ENCODE results near the gene ARHGAP10.
A peak's percentile ranks its signal among the peaks of the same experiment; 100 is the strongest.

ARHGAP10 gene

GRCh38 chr4:147839200-147839599, 107.3 kb downstream of the ARHGAP10 start:
- ChIA-PET CTCF (interaction anchor here (1.1 to 16.9 kb wide), 3 partner anchors 25 to 243 kb away, joined by 3 to 210 read pairs (median 4); no protein-coding TSS in a partner anchor), POLR2A (no interaction called here)
- DNase-seq (ENCODE audit: extremely low spot score): no peak
- TF ChIP-seq CTCF (IDR thresholded peaks at IDR 0.05; ENCODE audit: control extremely low read depth, extremely low read depth, low read depth, missing control alignments): no peak

GRCh38 chr4:147839663-147840062, 107.8 kb downstream of the ARHGAP10 start:
- DNase-seq (ENCODE audit: extremely low spot score): no peak
- TF ChIP-seq CTCF (IDR thresholded peaks at IDR 0.05; ENCODE audit: control extremely low read depth, extremely low read depth, low read depth, missing control alignments): no peak
- ChIA-PET POLR2A (no interaction called here), CTCF (interaction anchor here (0.8 to 16.9 kb wide), 8 partner anchors 18 to 243 kb away, joined by 3 to 210 read pairs (median 4); no protein-coding TSS in a partner anchor)

GRCh38 chr4:147840838-147841738, 109.2 kb downstream of the ARHGAP10 start:
- ChIA-PET POLR2A (no interaction called here), CTCF (interaction anchor here (1.2 to 16.9 kb wide), 7 partner anchors 9 to 158 kb away, joined by 3 to 210 read pairs (median 5); partner anchors contain the start of gene PRMT9)
- no peak for TF ChIP-seq CTCF (IDR thresholded peaks at IDR 0.05; ENCODE audit: control extremely low read depth, extremely low read depth, low read depth, missing control alignments)
- DNase-seq (ENCODE audit: extremely low spot score): no peak

- DNase-seq (ENCODE audit: extremely low spot score): no peak
- TF ChIP-seq CTCF (IDR thresholded peaks at IDR 0.05; ENCODE audit: control extremely low read depth, extremely low read depth, low read depth, missing control alignments): no peak
- CTCF ChIA-PET: interaction anchor here (0.9 to 16.9 kb wide), 5 partner anchors 8 to 115 kb away, joined by 3 to 210 read pairs (median 8); no protein-coding TSS in a partner anchor
- POLR2A ChIA-PET: interaction anchor here (1.3 kb wide), 1 partner anchor 12 kb away, joined by 3 read pairs; no protein-coding TSS in a partner anchor
Measured at GRCh38 chr4:147842573-147842972, 110.7 kb downstream of the ARHGAP10 start.

GRCh38 chr4:147843162-147843561, 111.3 kb downstream of the ARHGAP10 start:
- ChIA-PET CTCF (interaction anchor here (0.9 to 16.9 kb wide), 5 partner anchors 10 to 116 kb away, joined by 3 to 210 read pairs (median 8); no protein-coding TSS in a partner anchor), POLR2A (interaction anchor here (1.3 kb wide), 1 partner anchor 13 kb away, joined by 3 read pairs; no protein-coding TSS in a partner anchor)
- peak; percentile 4 for TF ChIP-seq CTCF (IDR thresholded peaks at IDR 0.05; ENCODE audit: control extremely low read depth, extremely low read depth, low read depth, missing control alignments)
- peak; percentile 37 for DNase-seq (ENCODE audit: extremely low spot score)

- POLR2A ChIA-PET: no interaction called here
- CTCF ChIA-PET: interaction anchor here (0.8 to 16.9 kb wide), 7 partner anchors 9 to 255 kb away, joined by 3 to 210 read pairs (median 3); no protein-coding TSS in a partner anchor
- no peak for TF ChIP-seq CTCF (IDR thresholded peaks at IDR 0.05; ENCODE audit: control extremely low read depth, extremely low read depth, low read depth, missing control alignments)
- DNase-seq (ENCODE audit: extremely low spot score): no peak
Measured at GRCh38 chr4:147844781-147845180, 112.9 kb downstream of the ARHGAP10 start.

Data from GM10248 (cell line).